ENCODE results near the gene TSPAN31.

TSPAN31 gene

GRCh38 chr12:57722716-57723629, 21.9 kb upstream of the TSPAN31 start:
- no peak for DNase-seq (ENCODE audit: low read depth, low spot score)

- DNase-seq (ENCODE audit: low read depth, low spot score), result no peak
Observed at GRCh38 chr12:57723630-57723962, 21.2 kb upstream of the TSPAN31 start.

GRCh38 chr12:57724003-57724935, 20.6 kb upstream of the TSPAN31 start:
- no peak for DNase-seq (ENCODE audit: low read depth, low spot score)

GRCh38 chr12:57724936-57725740, 19.7 kb upstream of the TSPAN31 start:
- no peak for DNase-seq (ENCODE audit: low read depth, low spot score)

- no peak for DNase-seq (ENCODE audit: low read depth, low spot score)
Observed at GRCh38 chr12:57725851-57726150, 19.0 kb upstream of the TSPAN31 start.

GRCh38 chr12:57726151-57726883, 18.5 kb upstream of the TSPAN31 start:
- no peak for DNase-seq (ENCODE audit: low read depth, low spot score)

- DNase-seq (ENCODE audit: low read depth, low spot score), result no peak
Observed at GRCh38 chr12:57726884-57727757, 17.7 kb upstream of the TSPAN31 start.

- no peak for DNase-seq (ENCODE audit: low read depth, low spot score)
Observed at GRCh38 chr12:57727758-57728395, 17.0 kb upstream of the TSPAN31 start.

GRCh38 chr12:57729321-57729844, 15.5 kb upstream of the TSPAN31 start:
- DNase-seq (ENCODE audit: low read depth, low spot score), result no peak

- no peak for DNase-seq (ENCODE audit: low read depth, low spot score)
Observed at GRCh38 chr12:57730336-57731067, 14.3 kb upstream of the TSPAN31 start.

- DNase-seq (ENCODE audit: low read depth, low spot score), result no peak
Observed at GRCh38 chr12:57731411-57732080, 13.3 kb upstream of the TSPAN31 start.

- DNase-seq (ENCODE audit: low read depth, low spot score), result no peak
Observed at GRCh38 chr12:57732270-57732669, 12.6 kb upstream of the TSPAN31 start.

- no peak for DNase-seq (ENCODE audit: low read depth, low spot score)
Observed at GRCh38 chr12:57732726-57733593, 11.9 kb upstream of the TSPAN31 start.

GRCh38 chr12:57733928-57734327, 10.9 kb upstream of the TSPAN31 start:
- no peak for DNase-seq (ENCODE audit: low read depth, low spot score)

- no peak for DNase-seq (ENCODE audit: low read depth, low spot score)
Observed at GRCh38 chr12:57734591-57734990, 10.2 kb upstream of the TSPAN31 start.

- no peak for DNase-seq (ENCODE audit: low read depth, low spot score)
Observed at GRCh38 chr12:57735198-57735855, 9.5 kb upstream of the TSPAN31 start.

All from smooth muscle cell of the brain vasculature (primary cell).